HG03095 (cell line): ENCODE results near the gene C20orf96.
"Not testable (repeated sequence)": the region's sequence is repeated elsewhere in the genome, so short reads cannot be mapped to it uniquely, and the experiment has no call there.

ENCODE experiments used
- ATAC-seq: cut with Tn5 transposase; IDR thresholded peaks from one replicate; pipeline ENCODE4 v1.9.1; 2021; ENCODE audit warnings: moderate library complexity; ENCODE audit not compliant: unreplicated experiment

The C20orf96 gene

DNA sequence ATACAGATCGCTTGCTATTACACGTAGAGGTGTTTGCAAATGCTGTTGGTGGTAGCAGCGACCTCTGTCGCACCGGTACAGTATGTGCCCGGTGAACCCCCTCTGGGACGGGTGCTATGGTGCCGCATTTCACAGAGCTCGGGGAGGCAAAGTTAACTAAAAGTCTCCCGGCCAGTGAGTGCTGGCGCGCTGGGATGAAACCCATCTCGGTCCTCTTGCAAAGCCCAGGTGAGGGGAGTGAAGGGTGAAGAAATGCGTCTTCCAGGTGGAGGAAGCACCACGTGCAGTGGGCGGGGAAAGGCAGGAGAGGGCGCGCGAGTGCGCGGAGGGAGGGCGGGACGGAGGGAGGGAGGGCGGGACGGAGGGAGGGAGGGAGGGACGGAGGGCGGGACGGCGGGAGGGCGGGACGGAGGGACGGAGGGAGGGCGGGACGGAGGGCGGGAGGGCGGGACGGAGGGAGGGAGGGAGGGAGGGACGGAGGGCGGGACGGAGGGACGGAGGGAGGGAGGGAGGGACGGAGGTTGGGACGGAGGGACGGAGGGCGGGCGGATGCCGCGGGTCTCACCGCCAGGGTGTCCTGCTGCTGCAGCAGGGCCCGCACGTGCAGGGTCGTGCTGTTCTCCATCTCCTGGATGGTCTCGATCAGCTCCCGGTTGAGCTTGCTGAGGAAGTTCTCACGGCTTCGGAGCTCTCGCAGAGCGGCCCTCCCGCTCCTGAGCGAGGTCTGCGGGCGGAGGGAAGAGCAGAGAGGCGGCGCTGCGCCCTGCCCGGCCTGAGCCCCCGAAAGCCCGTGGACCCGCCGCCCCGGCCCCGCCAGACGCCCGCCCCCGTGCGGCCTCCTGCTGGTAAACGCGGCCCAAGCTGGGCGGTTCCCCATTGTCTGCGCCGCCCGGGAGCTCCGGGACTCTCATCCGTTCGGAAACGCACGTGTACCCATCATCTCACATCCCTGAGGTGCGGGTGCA is 11.7 kb downstream of the C20orf96 start:
- ATAC-seq, result no peak

DNA sequence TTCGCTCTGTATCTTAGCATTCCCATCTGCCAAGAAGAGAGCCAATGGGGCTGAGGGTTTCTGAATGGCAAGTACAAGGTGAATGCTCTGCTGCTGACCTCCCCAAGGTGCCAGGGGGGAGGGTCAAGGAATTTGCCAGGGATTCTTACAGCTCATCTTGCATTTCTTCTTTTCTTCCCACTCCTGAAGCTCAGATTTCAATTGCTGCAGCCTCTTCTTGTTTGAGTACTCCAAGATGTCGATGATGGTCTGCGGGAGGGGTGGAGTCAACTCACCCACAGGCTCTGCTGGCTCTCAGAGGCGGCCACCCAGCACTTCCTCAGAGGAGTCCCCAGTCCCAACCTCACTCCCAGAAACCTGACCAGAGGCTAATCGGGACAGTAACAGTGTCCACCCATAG is 12.4 kb downstream of the C20orf96 start:
- ATAC-seq, result no peak

DNA sequence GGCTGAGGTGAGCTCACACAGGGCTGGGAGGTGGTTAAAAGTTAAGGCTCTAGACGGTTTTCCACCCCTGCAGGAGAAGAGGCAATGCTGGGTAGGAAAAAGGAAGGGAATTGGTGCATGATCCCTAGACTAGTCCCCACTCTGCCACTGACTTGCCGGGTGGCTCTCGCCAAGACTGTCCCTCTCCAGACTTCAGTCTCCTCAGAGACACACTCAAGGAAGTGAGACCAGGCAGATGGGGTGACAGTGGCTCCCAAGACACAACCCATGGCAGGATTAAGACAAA is 13.1 kb downstream of the C20orf96 start:
- ATAC-seq, result no peak

DNA sequence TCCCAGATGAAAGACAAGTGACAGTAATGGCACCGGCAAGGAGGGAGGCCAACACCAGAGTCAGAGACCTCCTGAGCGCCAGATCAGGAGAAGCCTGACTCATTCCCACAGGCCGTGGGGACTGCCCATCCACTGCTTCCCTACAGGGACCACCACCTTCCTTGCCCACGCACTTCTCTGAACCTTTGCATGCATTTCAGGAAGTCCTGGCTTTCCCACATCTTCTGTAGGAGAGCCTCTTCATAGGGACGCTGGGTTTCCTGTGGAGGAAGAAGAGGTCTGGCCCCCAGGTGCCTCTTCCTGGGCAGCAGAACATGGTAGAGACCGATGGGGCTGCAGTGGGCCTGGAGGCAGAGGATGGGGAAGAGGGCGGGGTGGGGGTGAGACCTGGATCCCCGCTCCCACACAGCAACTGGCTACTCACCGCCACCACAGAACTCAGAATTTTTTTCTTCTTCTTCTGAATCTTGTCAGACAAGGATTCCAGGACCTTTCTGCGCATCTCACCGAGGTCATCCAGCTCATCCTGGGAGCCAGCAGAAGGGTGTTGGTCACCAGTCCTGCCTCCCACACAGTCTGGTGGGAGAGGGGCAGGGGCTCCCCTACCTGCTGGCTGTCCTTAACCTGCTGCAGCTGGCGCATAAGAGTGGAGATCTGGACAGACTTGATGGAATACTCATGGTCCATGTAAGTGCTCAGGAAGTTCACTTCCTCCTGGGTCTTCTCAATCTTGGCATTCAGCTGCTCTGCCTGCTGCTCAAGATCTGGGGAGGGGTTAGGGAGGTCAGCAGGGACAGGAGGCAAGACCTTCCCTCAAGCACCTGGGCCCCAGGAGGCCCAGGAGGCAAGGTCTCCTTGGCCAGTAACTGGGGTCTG is 13.7 kb downstream of the C20orf96 start:
- ATAC-seq, result no peak

DNA sequence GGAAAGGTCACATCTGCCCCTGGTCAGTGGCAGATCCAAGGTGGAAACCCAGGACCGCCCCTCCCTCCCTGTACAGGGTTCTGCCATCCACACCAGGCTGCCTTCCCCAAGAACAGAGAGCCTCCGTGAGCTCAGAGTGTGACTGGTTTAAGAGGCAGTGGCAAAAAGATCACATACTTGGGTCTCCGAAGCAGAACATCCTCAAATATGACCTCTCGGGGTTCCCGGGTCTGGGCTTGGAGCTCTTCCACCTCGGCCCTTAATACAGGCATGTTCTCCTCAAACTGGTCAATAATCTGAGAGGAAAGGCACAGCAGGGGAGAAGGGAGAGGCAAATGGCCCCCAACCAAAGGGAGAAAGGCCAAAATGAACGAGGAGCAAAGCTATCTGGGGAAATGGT is 14.8 kb downstream of the C20orf96 start:
- no peak for ATAC-seq

DNA sequence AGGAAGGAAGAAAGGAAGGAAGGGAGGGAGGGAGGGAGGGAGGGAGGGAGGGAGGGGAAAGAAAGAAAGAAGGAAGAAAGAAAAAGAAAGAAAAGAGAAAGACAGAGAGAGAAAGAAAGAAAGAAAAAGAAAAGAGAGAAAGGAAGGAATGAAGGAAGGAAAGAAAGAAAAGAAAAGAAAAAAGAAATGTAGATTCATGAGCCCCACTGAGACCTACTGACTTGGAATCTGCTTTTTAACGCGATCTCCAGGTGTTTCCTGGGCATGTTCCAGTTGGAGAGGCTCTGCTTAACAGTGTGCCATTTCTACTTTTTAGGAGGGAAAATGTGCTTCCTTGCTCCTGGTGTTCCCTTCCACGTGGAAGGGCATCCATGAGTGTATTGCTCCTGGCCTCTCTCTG is 16.7 kb downstream of the C20orf96 start:
- ATAC-seq, result no peak

DNA sequence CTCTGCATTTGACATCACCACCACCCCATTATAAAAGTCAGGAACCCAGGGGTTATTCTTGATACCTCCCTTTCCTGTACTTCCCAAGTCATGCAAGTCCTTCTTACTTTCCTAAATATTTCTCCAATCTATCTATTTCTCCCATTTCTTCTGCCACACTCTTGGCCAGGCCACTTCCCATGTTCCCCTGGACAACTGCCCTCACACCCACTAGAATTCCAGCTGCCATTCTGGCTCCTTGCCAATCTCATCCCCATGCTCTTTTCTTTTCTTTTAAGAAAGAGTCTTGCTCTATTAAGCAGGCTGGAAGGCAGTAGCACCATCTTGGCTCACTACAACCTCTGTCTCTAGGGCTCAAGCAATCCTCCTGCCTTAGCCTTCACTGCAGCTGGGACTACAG is 17.8 kb downstream of the C20orf96 start:
- ATAC-seq, result no peak

DNA sequence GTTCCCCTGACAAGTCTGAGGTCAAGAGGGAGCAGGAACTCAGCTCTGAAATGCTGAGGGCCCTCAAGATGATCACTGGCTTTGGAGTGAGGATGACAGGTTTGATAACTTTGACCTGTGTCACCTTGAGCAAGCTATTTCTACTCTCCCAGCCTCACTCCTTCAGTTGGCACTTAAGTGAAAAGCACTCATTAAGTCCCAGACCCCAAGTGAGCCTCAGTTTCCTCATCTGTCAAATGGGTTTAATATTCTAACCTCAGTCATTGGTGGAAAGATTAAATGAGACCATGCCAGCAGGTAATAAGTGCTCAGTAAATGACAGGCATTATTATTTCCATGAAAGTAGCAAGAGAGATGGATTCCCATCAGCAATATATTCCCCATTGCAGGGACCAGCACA is 19.0 kb downstream of the C20orf96 start:
- ATAC-seq, result no peak

DNA sequence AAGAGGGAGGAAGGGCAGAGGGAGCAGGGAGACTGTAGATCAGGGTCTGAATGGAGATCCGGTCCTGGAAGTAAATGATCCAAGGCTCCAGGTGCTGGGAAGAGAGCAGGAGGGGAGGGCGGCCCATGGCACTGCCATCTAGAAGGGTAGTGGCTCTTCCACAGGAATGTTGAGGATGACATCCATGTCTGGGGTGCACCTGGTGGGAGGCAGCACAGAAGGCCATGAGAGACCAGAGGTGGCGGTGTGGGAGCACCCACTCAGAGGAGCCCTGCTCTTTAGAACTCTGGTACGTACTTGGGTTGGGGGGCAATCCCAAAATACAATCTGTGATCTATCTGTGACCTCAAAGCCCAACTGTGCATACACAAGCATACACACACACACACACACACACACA is 19.5 kb downstream of the C20orf96 start:
- ATAC-seq, result no peak

DNA sequence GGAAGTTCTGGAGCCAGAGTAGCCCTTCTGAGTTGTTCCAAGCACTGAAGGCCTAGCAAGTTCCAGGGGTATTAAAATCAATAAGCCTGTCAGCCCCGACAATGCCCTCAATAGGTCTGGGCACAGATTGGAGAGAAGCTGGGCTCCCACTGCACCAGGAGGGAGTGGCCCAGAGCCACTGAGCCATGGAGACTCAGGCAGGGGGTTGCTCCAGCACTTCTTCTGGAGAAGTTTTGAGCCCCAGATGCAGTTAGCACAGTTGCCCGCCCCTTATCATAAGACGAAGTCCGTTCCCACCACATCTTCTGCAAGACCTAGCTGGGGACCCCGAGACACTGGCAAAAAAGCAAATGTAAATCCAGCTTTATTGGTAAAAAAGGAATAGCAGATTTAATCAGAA is 20.0 kb downstream of the C20orf96 start:
- ATAC-seq, result no peak

DNA sequence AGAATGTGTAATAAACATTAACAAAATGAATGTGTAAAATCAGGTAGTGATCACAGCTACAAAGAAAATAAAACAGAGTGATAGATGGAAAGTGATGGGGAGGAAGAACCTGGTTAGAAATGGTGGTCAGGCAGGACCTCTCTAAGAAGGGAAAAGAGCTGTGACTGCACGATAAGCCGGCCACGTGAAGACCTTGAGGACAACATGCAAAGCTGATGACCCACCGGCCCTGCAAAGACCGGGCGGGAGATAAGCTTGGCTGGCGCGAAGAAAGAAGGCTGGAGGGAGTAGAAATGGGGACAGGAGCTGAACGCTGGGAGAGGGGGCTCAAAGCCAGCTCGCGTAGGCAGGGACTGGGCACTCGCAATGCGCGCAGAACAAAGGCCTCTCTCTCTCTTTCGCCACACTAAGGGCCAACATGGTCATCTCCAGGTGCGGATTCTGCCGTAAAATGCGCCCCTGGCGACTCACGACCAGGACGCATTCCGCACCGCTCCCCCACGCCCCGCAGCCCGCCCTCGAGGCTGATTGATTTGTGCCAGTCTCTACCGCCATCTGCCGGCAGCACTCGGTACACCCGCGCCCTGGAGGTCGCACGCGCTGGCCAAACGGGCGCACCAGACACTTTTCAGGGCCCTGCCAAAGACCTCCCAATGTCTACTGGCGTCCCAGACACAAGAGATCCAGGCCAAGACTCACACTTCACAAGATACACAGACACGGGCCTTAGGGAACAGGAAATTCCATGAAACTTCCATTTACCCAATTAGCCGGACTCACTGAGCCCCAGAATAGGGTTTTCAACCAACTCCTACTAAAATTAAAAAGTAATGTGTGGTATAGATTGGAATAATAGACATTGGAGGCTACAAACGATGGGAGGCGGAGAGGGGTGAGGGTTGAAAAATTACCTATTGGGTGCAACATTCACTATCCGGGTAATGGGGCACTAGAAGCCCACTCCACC is 23.7 kb downstream of the C20orf96 start:
- ATAC-seq, result peak; percentile 93

DNA sequence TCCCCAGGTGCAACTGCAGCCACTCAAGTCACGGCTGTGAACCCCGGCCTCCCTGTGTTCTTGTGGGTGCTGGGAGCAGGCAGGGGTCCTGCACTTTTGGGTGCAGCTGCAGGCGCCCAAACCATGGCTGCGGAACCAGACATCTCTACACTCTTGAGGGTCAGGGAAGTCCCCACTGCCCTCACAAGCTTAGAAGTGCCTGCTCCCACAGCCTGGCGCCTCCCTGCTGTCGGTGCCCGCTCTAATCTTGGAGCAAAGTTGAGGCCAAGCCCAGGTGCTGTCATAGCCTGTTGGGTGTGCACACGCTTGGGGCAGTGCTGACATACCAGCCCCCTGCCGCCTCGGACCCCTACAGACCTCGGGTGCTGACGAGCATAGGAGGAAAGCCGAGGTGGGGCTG is 26.8 kb downstream of the C20orf96 start:
- ATAC-seq, result no peak

DNA sequence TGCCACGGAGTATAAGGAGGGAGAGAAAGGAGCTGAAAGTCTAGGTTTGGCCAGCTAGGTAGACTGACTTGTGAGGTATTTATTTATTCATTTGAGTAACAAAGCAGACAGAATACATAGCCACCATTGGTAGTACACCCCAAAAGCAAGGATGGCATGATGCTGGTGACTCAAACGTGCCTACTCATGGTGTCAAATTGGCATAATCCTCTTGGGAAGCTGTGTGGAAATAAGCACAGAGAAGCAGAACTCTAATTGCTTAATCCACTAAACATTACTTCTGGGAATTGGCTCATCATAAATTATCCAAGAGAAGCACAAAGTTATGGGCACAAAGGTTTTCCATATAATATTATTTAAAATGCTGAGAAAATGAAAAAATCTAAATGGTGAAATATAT is 30.6 kb downstream of the C20orf96 start:
- no peak for ATAC-seq

DNA sequence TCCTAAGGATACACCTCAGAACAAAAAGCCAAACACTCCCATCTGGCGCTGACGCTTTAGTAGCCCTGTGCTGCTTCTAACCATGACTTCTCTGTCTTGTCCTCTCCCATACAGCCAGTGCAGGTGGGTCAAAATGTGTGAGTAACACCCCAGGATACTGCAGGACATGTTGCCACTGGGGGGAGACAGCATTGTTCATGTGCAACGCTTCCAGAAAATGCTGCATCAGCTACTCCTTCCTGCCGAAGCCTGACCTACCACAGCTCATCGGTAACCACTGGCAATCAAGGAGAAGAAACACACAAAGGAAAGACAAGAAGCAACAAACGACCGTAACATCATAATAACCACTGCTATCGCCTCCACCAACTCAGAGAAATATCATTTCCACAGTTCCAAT is 31.6 kb downstream of the C20orf96 start:
- ATAC-seq, result no peak

DNA sequence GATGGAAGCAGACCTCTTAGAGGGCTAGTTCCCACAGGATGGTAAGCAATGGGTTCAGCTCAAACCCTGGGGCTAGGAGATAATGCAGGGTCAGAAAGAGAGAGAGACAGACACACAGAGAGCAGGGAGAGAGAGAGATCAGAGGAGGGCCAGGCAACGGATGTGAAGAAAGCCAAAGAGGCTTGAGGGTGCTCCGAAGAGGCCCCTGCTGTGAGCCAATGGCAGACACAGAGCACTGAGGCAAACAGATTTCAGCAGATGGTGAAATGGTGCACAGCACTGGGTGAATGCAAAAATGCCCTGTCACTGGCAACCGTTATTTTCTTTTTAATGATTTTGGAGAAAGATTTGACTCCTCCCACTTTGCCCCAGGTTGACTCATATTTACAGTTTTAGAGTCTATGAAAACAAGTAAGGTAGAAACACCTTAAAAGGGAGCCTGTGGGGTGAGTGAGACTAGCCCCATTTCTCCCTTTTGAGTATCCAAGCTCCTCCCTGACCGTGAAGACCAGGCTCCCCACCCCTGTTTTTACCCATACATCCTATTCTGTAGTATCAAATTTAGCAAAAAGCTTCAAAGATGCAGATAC is 32.2 kb downstream of the C20orf96 start:
- ATAC-seq, result no peak

DNA sequence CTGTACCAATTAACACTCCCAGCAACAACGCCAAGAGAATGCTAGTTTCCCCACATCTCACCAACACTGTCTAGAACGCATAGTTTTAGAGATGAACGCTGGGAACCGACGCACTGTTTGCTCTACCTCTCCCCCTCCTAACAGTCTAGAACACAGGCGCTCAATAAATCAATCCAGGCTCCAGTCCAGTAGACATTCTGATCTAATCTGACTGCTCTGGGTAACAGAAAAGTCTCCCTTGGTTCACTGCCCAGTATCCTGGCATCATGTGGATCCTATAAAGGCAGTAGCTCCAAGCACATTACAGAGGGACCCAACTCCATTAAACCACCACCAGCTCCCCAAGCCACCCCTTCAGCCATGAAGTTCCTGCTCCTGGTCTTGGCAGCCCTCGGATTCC is 33.1 kb downstream of the C20orf96 start, which contains the start of gene DEFB132:
TSS of gene DEFB132 (plus strand) at position 306 of the 400 bp plus-strand sequence. CDS start at position 361, 55 bp downstream.
- no peak for ATAC-seq

DNA sequence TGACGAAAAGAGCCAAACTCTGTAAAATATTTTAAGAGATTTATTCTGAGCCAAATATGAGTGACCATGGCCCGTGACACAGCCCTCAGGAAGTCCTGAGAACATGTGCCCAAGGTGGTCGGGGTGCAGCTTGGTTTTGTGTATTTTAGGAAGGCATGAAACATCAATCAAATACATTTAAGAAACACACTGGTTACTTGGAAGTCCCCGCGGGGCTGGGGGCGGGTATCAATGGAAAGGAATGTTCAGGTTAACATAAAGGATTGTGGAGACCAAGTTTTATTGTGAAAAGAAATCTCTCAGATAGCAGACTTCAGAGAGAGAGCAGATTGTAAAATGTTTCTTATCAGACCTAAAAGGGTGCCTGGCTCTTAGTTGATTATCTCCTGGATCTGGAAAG is 37.1 kb downstream of the C20orf96 start:
- not testable (repeated sequence) for ATAC-seq

DNA sequence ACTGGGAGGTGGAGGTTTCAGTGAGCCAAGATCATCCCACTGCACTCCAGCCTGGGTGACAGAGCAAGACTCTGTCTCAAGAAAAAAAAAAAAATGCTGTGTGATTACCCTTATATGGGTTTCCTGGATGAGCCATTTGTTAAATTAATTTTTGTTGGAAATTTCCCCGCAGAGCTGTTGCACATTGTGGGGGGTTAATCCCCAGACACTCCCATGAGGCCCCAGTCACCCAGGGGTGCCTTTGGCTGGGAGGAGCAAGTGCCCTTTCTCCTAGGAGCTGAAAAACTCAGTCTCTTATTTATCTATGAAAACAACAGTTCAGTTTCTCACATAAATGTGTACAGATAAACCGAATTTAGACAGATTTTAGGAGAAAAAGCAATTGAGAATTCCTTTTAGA is 37.7 kb downstream of the C20orf96 start:
- no peak for ATAC-seq

DNA sequence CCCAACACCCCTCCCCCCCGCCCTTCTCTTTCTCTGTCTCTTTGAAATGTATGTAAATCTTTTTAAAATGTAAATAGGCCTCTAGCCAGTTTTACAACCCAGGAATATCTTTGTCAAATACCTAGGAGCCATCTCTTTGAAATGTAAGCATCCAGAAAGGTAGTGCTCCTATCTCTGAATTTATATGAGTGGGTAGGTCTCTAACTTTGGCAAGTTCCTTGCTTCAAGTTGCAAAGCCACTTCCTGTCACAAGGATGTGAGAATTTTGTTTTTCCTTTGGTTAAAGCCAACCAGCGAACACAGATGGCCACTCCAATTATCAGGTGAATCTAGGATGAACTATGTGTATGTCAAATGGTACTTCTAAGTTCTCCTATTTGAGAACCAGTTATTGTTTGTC is 39.2 kb downstream of the C20orf96 start:
- ATAC-seq, result no peak

DNA sequence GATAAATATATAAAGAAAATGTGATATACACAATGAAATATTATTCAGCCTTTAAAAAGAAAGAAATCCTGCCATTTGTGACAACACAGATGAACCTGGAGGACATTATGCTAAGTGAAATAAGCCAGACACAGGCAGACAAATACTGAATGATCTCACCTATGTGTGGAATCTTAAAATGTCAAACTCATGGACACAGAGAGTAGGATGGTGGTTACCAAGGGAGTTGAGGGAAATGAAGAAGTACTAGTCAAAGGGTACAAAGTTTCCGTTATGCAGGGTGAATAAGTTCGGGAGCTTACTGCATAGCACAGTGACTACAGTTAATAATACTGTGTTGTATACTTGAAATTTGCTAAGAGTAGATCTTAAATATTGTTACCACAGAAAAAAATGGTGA is 47.6 kb downstream of the C20orf96 start:
- no peak for ATAC-seq
